ENCODE results near the gene ETDC.
"Not testable (repeated sequence)": the region's sequence is repeated elsewhere in the genome, so short reads cannot be mapped to it uniquely, and the experiment has no call there.

Gene ETDC

GRCh38 chrX:135309430-135309923, at the start of gene ETDC:
Gene ETDC (plus strand): TSS chrX:135309480. CDS start chrX:135309480, 0 bp downstream.
- DNase-seq: no peak

GRCh38 chrX:135260976-135261375, 48.3 kb upstream of the ETDC start:
- DNase-seq: not testable (repeated sequence)

DNA sequence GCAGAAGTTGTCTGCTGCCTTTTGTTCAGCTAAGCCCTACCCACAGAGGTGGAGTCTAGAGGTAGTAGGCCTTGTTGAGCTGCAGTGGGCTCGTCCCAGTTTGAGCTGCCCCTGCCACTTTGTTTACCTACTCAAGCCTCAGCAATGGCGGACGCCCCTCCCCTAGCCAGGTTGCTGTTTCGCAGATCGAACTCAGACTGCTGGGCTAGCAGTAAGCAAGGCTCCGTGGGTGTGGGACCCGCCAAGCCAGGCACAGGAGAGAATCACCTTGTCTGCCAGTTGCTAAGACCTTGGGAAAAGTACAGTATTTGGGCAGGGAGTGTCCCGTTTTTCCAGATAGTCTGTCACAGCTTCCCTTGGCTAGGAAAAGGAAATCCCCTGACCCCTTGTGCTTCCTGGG, 45.9 kb upstream of the ETDC start:
- not testable (repeated sequence) for DNase-seq

DNA sequence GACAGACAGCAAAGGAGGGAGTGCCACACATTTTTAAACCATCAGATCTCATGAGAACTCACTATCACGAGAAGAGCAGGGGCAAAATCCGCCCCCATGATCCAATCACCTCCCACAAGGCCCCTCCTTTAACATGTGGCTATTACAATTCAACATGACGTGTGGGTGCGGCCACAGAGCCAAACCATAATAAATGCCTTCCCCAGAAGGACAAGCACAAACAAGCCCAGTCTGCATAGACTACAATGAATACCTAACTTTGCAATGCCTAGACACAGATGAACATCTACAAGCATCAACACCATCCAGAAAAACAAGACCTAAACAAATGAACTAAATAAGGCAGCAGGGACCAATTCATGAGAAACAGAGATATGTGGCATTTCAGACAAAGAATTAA, 45.1 kb upstream of the ETDC start:
- DNase-seq: no peak

DNA sequence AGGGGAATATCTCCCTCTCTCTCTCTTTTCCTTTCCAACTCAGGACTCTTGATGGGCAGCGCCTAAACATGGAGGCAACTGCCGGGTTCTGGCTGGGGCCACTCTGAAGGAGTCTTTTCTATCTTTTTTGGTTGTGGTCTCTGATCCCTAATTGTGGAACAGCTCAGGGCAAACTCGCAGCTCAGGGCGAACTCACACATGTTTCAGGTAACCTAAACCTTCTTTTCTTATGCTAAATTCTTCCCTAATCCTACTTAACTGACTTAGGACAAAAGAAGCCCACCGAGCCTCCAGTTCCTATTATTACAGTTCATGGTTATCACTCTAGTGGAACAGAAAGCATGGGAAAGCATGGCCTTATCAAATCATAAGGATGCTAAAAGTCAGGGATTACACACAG, 36.1 kb upstream of the ETDC start:
- DNase-seq: no peak

DNA sequence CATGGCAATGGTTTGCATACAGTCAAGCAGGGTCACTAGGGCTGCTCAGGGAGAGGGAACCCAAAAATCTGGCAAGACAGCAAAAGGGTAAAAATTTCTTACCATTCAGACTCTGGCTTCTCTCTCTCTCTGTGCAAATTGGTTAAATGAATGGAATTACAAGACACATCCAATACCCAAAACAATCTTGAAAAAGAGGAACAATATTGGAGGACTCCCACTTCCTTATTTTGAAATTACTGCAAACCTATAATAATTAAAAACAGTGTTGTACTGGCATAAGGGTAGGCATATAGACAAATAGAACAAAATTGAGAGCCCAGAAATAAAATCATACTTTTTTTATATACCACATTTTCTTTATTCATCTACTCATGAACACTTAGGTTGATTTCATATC, 33.3 kb upstream of the ETDC start:
- DNase-seq: no peak

- DNase-seq: peak; percentile 7
Measured at GRCh38 chrX:135287266-135287823, 21.9 kb upstream of the ETDC start.

- DNase-seq: no peak
Measured at GRCh38 chrX:135295238-135295943, 13.9 kb upstream of the ETDC start.

DNA sequence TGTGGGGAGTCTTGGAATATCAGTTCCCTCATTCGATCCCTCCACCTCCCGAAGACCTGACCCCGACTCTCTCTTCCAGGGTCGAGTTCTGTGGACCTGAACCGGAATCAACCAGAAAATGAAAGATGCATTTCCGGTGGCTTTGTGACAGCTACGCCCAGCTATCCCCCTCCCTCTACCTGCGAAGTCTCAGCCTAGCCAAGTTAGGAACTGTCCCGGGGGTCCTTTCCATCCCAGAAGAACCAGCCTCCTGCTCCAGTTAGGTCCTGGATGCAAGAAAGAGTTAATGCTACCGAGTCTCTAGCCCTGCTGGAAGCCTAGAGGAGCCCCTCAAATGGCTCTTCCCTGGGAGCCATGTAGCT, 13.4 kb upstream of the ETDC start:
- no peak for DNase-seq

DNA sequence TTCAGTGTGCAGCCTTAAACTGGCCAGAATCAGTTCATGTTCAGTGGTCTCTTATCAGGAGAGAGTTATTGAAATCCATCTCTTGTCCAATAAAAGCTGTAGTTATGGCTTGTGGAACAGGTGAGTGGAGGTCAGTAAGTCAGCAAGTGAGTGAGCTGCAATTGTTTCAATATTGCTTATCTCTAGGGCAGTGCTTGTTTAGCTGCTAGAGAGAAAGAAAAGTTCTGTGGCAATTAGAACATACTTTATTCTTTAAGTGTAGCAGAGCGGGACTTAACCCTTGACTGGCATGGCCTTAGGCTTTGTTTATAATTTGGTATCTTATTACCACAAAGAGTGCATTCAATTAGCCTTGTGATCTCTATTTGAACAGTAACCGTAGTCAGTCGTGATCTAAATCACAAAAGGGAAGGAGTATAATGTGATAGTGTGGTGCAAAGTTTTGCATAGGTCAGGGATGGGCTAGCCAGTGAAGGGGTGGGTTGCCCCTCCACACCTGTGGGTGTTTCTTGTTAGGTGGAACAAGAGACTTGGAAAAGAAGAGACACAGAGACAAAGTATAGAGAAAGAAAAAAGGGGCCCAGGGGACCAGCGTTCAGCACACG, 6.9 kb upstream of the ETDC start:
- no peak for DNase-seq

DNA sequence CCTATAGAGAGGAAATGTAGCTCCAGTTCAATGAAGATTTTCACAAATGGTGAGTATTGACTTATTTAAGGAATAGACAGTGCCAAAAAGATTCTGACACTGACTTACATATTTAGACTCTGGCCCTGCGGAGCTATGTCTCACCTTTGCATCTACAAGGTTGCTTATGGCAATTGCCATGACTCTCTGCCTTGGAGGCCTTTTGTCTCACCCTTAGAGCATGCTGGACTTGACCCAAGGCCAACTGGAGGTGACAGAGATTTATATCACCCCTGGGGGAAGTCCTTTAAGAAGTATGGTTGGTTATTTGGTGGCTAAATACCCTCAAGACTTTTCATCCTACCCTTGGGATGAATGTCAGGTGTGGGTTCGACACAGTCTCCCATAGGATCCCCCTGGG, 4.5 kb upstream of the ETDC start:
- no peak for DNase-seq

DNA sequence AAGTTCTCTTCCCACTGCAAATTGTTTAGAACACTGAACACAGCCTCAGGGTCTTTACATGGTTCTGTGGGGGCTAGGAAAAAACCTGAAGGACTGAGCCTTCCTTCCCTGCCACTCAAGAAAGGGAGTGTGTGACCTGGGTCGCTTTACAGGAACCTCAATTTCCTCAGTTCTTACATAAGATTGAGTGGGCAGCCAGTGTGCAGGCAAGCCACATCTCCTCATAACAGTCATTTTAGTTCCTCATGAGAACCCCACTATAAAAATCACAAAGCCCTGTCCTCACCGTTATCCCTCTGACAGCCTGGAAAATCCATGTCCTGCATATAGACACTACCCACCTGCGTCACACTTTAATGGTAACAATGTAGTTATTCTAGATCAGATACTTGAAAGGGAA, 2.1 kb upstream of the ETDC start:
- DNase-seq: no peak

GRCh38 chrX:135308345-135308855, 880 bp upstream of the ETDC start:
- no peak for DNase-seq

DNA sequence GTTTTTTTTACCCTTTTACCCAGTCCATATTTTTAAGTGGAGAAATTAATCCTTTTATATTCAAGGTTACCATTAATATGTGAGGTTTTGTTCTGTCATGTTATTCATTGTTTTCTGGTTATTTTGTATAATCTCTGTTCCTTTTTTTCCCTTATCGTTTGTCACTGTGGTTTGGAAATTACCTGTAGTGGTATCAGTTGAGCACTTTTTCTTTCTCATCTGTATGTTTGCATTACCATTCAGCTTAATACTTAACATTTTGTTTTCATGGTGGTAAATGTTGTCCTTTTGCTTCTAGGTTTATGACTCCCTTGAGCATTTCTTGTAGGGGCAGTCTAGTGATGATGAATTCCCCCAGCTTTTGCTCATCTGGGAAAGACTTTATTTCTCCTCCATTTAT, 6.6 kb downstream of the ETDC start:
- DNase-seq: no peak

GRCh38 chrX:135324463-135324862, 15.2 kb downstream of the ETDC start:
- DNase-seq: no peak

GRCh38 chrX:135325036-135325818, 15.9 kb downstream of the ETDC start:
- DNase-seq: not testable (repeated sequence)

DNA sequence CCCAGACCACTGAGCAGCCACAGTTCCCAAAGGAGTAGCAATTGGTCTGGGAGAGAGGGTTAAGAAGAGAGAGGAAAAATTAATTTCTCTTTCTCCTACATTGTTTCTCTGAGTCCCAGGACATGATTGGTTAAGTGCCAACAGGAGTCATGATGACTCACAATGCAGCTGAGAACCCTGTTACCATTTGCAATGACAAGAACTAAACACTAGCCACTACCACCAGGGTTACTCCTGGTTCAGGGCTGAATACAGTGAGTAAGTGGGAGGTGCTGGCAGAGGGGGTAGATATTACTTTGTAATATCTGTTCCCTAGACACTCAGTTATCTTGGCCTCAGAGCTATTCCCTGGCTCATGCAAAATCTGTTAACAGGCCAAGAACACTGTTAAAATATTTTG, 18.0 kb downstream of the ETDC start:
- DNase-seq: peak; percentile 3

- DNase-seq: no peak
Measured at GRCh38 chrX:135328421-135329005, 19.2 kb downstream of the ETDC start.

DNA sequence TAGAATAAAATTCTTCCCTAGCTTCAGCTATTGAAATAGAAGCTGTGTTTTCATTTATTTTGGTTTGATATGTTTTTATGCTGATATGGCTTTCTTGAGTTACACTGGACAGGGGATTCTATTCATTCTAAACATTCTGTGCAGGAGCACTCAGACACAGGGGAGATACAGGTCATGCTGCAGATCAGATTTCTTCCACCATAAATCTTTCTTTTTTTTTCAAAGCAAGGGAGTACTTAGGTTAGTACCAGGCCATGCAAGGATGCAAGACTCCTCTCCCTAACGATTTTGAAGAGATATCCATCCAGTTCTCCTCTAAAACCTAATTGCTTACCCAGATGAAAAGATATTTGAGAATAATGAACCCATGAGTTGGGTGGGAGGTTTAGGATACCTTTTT, 21.4 kb downstream of the ETDC start:
- no peak for DNase-seq

DNA sequence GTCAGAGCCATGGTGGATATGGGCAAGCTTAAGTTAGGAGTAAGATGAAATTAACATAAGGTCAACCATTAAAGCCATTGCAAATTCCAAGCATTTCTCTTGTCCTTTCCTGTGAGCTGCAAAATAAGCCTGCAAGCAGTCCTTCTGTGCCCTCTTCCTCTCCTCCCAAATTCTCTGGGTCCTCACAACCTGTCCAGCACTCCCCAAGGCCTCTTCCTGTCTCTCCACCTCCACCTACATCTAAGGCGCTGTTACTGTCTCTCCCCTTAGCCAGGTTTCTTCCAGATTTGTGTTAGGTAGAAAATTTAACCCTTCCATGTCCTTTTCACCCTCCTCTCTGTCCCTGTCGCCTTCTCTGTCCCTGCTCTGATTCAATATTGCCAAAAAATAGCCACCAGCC, 22.2 kb downstream of the ETDC start:
- no peak for DNase-seq

GRCh38 chrX:135340831-135341230, 31.6 kb downstream of the ETDC start:
- DNase-seq: no peak

DNA sequence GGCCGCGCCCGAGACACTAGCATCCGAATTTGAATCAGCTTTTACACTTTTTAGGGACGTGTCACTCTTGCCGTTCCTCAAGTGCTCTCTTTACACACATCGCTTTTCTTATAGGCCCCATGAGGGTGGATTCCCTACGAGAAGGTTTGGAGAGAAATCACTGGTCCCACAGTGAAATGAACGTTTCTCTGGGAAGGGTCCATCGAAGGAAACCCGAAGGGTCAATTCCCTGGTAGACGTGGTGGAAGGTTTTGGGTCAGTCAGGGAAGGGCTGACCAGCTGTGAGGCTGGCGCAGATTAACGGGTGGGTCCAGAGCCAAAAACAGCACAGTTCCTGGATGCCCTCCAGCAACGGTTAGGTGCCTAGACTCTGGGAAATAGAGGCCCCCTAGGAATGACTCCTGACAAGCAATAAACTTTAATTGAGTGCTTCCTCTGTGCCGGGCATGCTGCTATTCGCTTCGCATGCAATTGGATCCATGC, 35.9 kb downstream of the ETDC start:
- DNase-seq: no peak

DNA sequence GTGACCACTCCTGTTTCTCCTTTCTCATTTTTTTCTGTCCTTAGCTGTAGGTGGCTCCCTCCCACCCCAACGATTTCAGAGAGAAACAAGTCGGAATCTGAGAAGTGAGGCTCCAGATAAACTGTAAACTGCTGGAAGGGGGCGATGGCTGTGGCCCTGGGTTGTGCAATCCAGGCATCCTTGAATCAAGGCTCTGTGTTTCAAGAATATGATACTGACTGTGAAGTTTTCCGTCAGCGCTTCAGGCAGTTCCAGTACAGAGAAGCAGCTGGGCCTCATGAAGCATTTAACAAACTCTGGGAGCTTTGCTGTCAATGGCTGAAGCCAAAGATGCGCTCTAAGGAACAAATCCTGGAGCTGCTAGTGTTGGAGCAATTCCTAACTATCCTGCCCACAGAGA, 37.7 kb downstream of the ETDC start:
- DNase-seq: no peak
